GM19351 (cell line): Measurements from ENCODE around the gene FOXF2.

Experiments used
- ATAC-seq: cut with Tn5 transposase; IDR thresholded peaks from one replicate; pipeline ENCODE4 v1.9.1; 2021; ENCODE audit warnings: mild to moderate bottlenecking, moderate library complexity; ENCODE audit not compliant: unreplicated experiment

Gene FOXF2

GRCh38 chr6:1438471-1438881, 49.1 kb downstream of the FOXF2 start:
- no peak for ATAC-seq

GRCh38 chr6:1439349-1439748, 50.0 kb downstream of the FOXF2 start:
- ATAC-seq: no peak

DNA sequence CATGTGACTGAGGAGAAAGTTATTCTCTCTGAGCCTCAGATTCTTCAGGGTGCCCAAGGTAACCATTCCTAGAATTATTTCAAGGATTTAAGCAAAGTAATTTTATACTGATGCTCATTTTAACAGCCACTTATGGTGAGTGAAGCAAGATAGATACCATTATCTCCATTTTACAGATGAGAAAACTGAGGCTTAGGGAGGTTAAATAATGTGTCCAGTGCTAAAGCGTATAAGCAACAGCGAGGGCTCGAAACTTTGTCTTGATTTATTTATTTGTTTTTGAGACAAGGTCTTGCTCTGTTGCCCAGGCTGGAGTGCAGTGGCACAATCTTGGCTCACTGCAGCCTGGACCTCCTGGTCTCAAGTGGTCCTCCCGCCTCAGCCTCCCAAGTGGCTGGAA, 53.6 kb downstream of the FOXF2 start:
- no peak for ATAC-seq
